IMR-90 (cell line): ENCODE data around the gene PHF19.

ENCODE experiments used
- CTCF ChIP-seq: conservative IDR thresholded peaks from 2 replicates; pipeline ENCODE4 v1.5.1; 2012; ENCODE audit warnings: mild to moderate bottlenecking, low read depth, low read length, improper control_type of control experiment
- FOS ChIP-seq: fragments of 150-350 bp; IDR thresholded peaks from 2 replicates; pipeline ENCODE4 v1.6.1; 2016; ENCODE audit warnings: low read depth, low read length
- MAFK ChIP-seq: IDR thresholded peaks from 2 replicates; pipeline ENCODE4 v1.6.1; 2012; ENCODE audit warnings: low read depth, low read length, improper control_type of control experiment
- MAZ ChIP-seq: IDR thresholded peaks from 2 replicates; pipeline ENCODE4 v1.6.1; 2012; ENCODE audit warnings: low read depth, mild to moderate bottlenecking, low read length, improper control_type of control experiment, moderate library complexity, borderline replicate concordance
- NFE2L2 ChIP-seq: fragments of 150-350 bp; IDR thresholded peaks from 2 replicates; pipeline ENCODE4 v1.6.1; 2016; ENCODE audit warnings: low read depth, mild to moderate bottlenecking, low read length
- POLR2A ChIP-seq: IDR thresholded peaks from 2 replicates; pipeline ENCODE4 v1.6.1; 2012; ENCODE audit warnings: mild to moderate bottlenecking, low read depth, low read length
- RAD21 ChIP-seq: IDR thresholded peaks from 2 replicates; pipeline ENCODE4 v1.6.1; 2012; ENCODE audit warnings: low read length, improper control_type of control experiment
- RCOR1 ChIP-seq: IDR thresholded peaks from 2 replicates; pipeline ENCODE4 v1.6.1; 2012; ENCODE audit warnings: mild to moderate bottlenecking, low read length, improper control_type of control experiment; ENCODE audit not compliant: insufficient replicate concordance
- RFX5 ChIP-seq: IDR thresholded peaks from 2 replicates; pipeline ENCODE4 v1.8.0; 2012; ENCODE audit warnings: low read depth, mild to moderate bottlenecking, low read length, moderate library complexity
- SMC3 ChIP-seq: fragments of 150-350 bp; IDR thresholded peaks from 2 replicates; pipeline ENCODE4 v1.6.1; 2016; ENCODE audit warnings: low read depth, mild to moderate bottlenecking, antibody characterized with exemption, low read length, moderate library complexity
- USF2 ChIP-seq: fragments of 150-350 bp; IDR thresholded peaks from 2 replicates; pipeline ENCODE4 v1.6.1; 2017; ENCODE audit warnings: mild to moderate bottlenecking, antibody characterized with exemption, low read length, low read depth

- no peak for TF ChIP-seq CTCF
- TF ChIP-seq SMC3 = no peak
- TF ChIP-seq FOS = no peak
- TF ChIP-seq NFE2L2 = no peak
- no peak for TF ChIP-seq RFX5
- no peak for TF ChIP-seq MAFK
- no peak for TF ChIP-seq POLR2A
- TF ChIP-seq RCOR1 = no peak
- no peak for TF ChIP-seq MAZ
- no peak for TF ChIP-seq RAD21
- TF ChIP-seq USF2 = no peak
These were observed 49.5 kb upstream of the PHF19 start, which contains the start of gene TRAF1 for GRCh38 chr9:120926397-120926928.
